ENCODE results near the gene TUBB. TPM values are rescaled to one million over a fixed set of nuclear protein-coding genes. Genes with fewer than 3 reads are reported as not detected.
"Not testable (repeated sequence)": the region's sequence is repeated elsewhere in the genome, so short reads cannot be mapped to it uniquely, and the experiment has no call there.

TUBB gene
- total and polyA plus RNA-seq, 9 donors, result 242 to 772 (median 630) TPM

DNA sequence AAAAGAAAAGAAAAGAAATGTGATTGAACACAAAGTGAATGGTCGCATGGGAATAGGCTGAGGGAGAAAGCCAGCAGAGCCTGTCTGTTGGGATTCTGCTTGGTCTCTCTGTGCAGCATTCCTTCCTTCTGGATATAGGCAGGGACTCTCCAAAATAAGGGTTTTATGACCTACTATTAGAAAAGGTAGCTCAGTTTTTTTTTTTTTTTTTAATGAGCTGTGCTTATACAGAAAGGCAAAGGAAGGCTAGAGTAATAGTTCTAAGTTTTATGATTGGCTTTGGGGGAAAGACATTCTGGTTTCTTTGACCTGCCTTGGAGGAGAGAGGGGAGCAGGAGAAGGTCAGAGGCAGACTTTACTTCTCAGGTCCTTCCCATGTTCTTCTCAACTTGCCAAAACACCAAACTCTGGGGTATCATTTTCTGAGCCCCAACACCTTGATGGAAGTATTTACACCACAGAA lies 43.0 kb downstream of the TUBB start:
- no peak for DNase-seq
- Histone ChIP-seq H3K27me3 (no peaks in the 10 kb centered on the region), H3K36me3 (no peaks in the 10 kb centered on the region), H3K4me1 (ENCODE audit: insufficient read depth) (no peaks in the 10 kb centered on the region), H3K4me3 (no peak overlapping the region), H3K27ac (no peak overlapping the region), H3K9me3 (no peaks in the 10 kb centered on the region)
- intact Hi-C loops (cut with DNase I), result no loop called here
- TF ChIP-seq EP300 (IDR thresholded peaks at IDR 0.05) (no peak), CTCF (IDR thresholded peaks at IDR 0.05) (no peak), POLR2A (IDR thresholded peaks at IDR 0.05) (no peak)
- WGBS, 3 donors, result 97 to 100% (median 98%) methylated on average over 1 of the region's 1 CpG

GRCh38 chr6:30763618-30764489 lies 43.7 kb downstream of the TUBB start:
- Histone ChIP-seq H3K9me3 (no peaks in the 10 kb centered on the region), H3K4me3 (no peak overlapping the region), H3K27ac (no peak overlapping the region), H3K4me1 (ENCODE audit: insufficient read depth) (no peaks in the 10 kb centered on the region), H3K27me3 (no peaks in the 10 kb centered on the region), H3K36me3 (no peaks in the 10 kb centered on the region)
- no peak for TF ChIP-seq POLR2A (IDR thresholded peaks at IDR 0.05)
- TF ChIP-seq EP300 (IDR thresholded peaks at IDR 0.05), result no peak
- no peak for TF ChIP-seq CTCF (IDR thresholded peaks at IDR 0.05)
- intact Hi-C loops (cut with DNase I), result no loop called here
- WGBS, 3 donors, result 49 to 56% (median 52%) methylated on average over 8 of the region's 8 CpGs
- DNase-seq, result no peak

- 68 to 78% (median 76%) methylated on average over 13 of the region's 13 CpGs for WGBS, 3 donors
- H3K27me3 ChIP-seq; H3K27ac ChIP-seq; H3K4me1 ChIP-seq (ENCODE audit: insufficient read depth); H3K36me3 ChIP-seq; H3K9me3 ChIP-seq; DNase-seq; H3K4me3 ChIP-seq; intact Hi-C loops (cut with DNase I): not testable (repeated sequence)
Observed at GRCh38 chr6:30764490-30765043, 44.4 kb downstream of the TUBB start.

DNA sequence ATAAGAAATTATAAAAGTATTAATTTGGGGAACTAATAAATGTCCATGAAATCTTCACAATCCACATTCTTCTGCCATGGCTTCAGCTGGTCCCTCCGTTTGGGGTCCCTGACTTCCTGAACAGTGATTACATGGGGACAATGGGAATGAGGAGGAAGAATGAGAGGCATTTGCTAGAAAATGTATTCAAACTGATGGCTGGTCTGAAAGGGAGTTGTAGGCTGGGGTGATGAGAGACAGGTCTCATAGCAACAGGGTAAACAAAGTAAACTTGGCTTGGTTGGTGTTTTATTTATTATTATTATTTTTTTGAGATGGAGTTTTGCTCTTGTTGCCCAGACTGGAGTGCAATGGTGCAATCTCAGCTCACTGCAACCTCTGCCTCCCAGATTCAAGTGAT lies 45.3 kb downstream of the TUBB start:
- H3K9me3 ChIP-seq; DNase-seq; H3K36me3 ChIP-seq; H3K4me3 ChIP-seq; H3K27ac ChIP-seq; H3K4me1 ChIP-seq (ENCODE audit: insufficient read depth); H3K27me3 ChIP-seq; intact Hi-C loops (cut with DNase I): not testable (repeated sequence)
- WGBS, 3 donors, result 54 to 76% (median 71%) methylated on average over 1 of the region's 1 CpG

- WGBS, 3 donors, result 81 to 86% (median 83%) methylated on average over 6 of the region's 6 CpGs
Observed at GRCh38 chr6:30766461-30767157, 46.5 kb downstream of the TUBB start.

More at GRCh38 chr6:30766461-30767157, 46.5 kb downstream of the TUBB start:
- H3K4me3 ChIP-seq, result no peak overlapping the region
- H3K4me1 ChIP-seq (ENCODE audit: insufficient read depth), result peaks cover 3% of the 10 kb centered on the region
- H3K9me3 ChIP-seq, result no peaks in the 10 kb centered on the region
- no peaks in the 10 kb centered on the region for H3K36me3 ChIP-seq
- TF ChIP-seq EP300 (IDR thresholded peaks at IDR 0.05) (no peak), CTCF (IDR thresholded peaks at IDR 0.05) (no peak), POLR2A (IDR thresholded peaks at IDR 0.05) (no peak)
- no peaks in the 10 kb centered on the region for H3K27me3 ChIP-seq
- H3K27ac ChIP-seq, result no peak overlapping the region
- intact Hi-C loops (cut with DNase I), result no loop called here
- DNase-seq, result no peak
